MCF 10A (cell line): ENCODE results near the gene SUMF2. TPM values are rescaled to one million over a fixed set of nuclear protein-coding genes. Genes with fewer than 3 reads are reported as not detected.
"Not testable (repeated sequence)": the region's sequence is repeated elsewhere in the genome, so short reads cannot be mapped to it uniquely, and the experiment has no call there.

Experiments used
- Bru-seq: library from RNA; stranded (reverse); fragments of 400-500 nt; gene quantifications from one replicate; lab custom pipeline; 2021; lab: Mats Ljungman, UMichigan
- BruChase-seq, 2 experiments: library from RNA; stranded (reverse); fragments of 400-500 nt; gene quantifications; one replicate each; lab custom pipeline; 2021; lab: Mats Ljungman, UMichigan
- BruUV-seq: library from RNA; stranded (reverse); fragments of 400-500 nt; replicated peaks from 2 replicates; lab custom pipeline; 2021; lab: Mats Ljungman, UMichigan
- CTCF ChIA-PET: fragments of 300-600 bp; sonication (Branson Sonifier 250); formaldehyde crosslinking; extraction: SDS; loops from one replicate; lab custom pipeline; 2021; ENCODE audit warnings: antibody characterized with exemption, inconsistent platforms; lab: Yijun Ruan, JAX
- POLR2A ChIA-PET: fragments of 300-600, 350-650 bp; sonication (Branson Sonifier 250); formaldehyde crosslinking; extraction: SDS; loops from one replicate; lab custom pipeline; 2020; ENCODE audit warnings: antibody characterized with exemption, inconsistent platforms; lab: Yijun Ruan, JAX
- DNase-seq: peaks from one replicate; pipeline ENCODE4 v3.0.0-alpha.2; 2018; ENCODE audit not compliant: unreplicated experiment
- H3K27ac Mint-ChIP-seq: one replicate; pipeline ENCODE4 v1.8.0; 2022; ENCODE audit warnings: mild to moderate bottlenecking, low read depth, mixed read lengths; ENCODE audit not compliant: unreplicated experiment
- H3K27me3 Mint-ChIP-seq: one replicate; pipeline ENCODE4 v1.8.0; 2022; ENCODE audit warnings: mixed read lengths; ENCODE audit not compliant: insufficient read depth, unreplicated experiment
- H3K36me3 Mint-ChIP-seq: one replicate; pipeline ENCODE4 v1.8.0; 2022; ENCODE audit warnings: mild to moderate bottlenecking, moderate library complexity, mixed read lengths; ENCODE audit not compliant: insufficient read depth, unreplicated experiment
- H3K4me1 Mint-ChIP-seq: one replicate; pipeline ENCODE4 v1.8.0; 2022; ENCODE audit warnings: mixed read lengths; ENCODE audit not compliant: insufficient read depth, unreplicated experiment
- H3K4me3 Mint-ChIP-seq: one replicate; pipeline ENCODE4 v1.8.0; 2022; ENCODE audit warnings: mild to moderate bottlenecking, moderate library complexity, mixed read lengths; ENCODE audit not compliant: unreplicated experiment
- H3K9me3 Mint-ChIP-seq: one replicate; pipeline ENCODE4 v1.8.0; 2022; ENCODE audit warnings: mixed read lengths; ENCODE audit not compliant: unreplicated experiment
- intact Hi-C: fragments of 100-400 bp; cut with micrococcal nuclease; formaldehyde crosslinking; loops from 2 replicates; pipeline ENCODE4 v1.14.1; 2022
- long read RNA-seq: library from polyadenylated mRNA; stranded (forward); transcript quantifications from one replicate; pipeline ENCODE4 v2.0.0, GENCODE V29; 2022
- total RNA-seq: library from RNA; stranded (reverse); gene quantifications from 2 replicates; pipeline ENCODE4 v1.2.3, GENCODE V29; 2022
- TF ChIP-seq, protein P1 (sequence below): fragments of 200-600 bp; IDR thresholded peaks from one replicate; pipeline ENCODE4 v1.8.0; 2022; ENCODE audit warnings: antibody characterized with exemption, mild to moderate bottlenecking; ENCODE audit not compliant: unreplicated experiment

Gene SUMF2
- total RNA-seq: 142 and 159 TPM in 2 replicates
- Bru-seq, nascent RNA: percentile 73 among the genes with signal in this experiment
- BruChase-seq, experiment 1, labeled RNA remaining after a 6-hour chase: percentile 72 among the genes with signal in this experiment
- BruChase-seq, experiment 2, labeled RNA remaining after a 2-hour chase: percentile 67 among the genes with signal in this experiment
- long read RNA-seq, transcript SUMF2-208 (9 exons, 2,052 nt): major isoform, 213 of 310 reads
- long read RNA-seq, transcript SUMF2-204 (8 exons, 1,683 nt): minor isoform, 21 of 310 reads
- long read RNA-seq, transcript SUMF2-205 (10 exons, 1,171 nt): minor isoform, 8 of 310 reads
- long read RNA-seq, transcript SUMF2-207 (8 exons, 1,792 nt): minor isoform, 9 of 310 reads
- long read RNA-seq, partial matches to known transcripts: 9 of 310 reads
- long read RNA-seq, other reads (novel, unspliced or antisense): 31 of 310 reads

DNA sequence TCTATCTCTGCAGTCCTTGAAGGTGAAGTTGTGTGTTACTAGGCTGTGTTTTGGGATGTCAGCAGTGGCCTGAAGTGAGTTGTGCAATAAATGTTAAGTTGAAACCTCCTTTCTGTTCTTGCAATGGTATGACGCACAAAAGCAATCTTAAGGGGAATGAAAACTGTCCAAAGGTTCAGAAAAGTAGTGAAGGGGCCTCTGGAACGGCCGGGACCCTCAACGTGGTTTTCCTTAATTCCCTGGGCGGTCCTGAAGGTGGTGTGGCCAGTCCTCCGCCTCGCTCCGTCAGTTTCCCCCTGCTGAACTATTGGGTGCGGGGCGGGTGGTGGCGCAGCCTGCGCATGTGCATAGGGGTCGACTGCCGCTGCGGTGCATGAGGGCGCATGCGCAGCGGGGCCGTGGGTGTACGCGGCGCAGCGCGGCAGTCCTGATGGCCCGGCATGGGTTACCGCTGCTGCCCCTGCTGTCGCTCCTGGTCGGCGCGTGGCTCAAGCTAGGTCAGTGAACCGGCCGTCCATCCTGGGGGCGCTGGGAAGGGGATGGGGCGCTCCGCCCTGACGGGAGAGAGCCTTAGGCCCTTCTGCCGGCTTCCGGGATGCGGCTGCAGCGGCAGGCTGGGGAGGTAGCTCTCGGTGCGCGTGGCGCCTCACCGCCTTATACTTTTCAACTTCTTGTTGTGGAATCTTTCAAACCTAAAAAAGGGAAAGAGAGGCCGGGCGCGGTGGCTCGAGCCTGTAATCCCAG, at the start of gene SUMF2:
Gene SUMF2, plus strand, starts transcription at position 405 of the 744 bp plus-strand sequence. Its CDS starts 26 bp downstream, at position 431.
- DNase-seq: peak; percentile 90
- Mint-ChIP-seq H3K27ac (peak within 1 kb of the TSS; percentile 84), H3K9me3 (no peaks in the 10 kb centered on the region), H3K27me3 (no peaks in the 10 kb centered on the region), H3K4me3 (peak within 1 kb of the TSS; percentile 82), H3K4me1 (peaks cover 30% of the 10 kb centered on the region), H3K36me3 (peaks cover 82% of the 10 kb centered on the region)
- ChIA-PET POLR2A (interaction anchor here (0.7 to 9.3 kb wide), 15 partner anchors 8 to 490 kb away, joined by 3 to 116 read pairs (median 7); partner anchors contain the start of genes CCT6A, CHCHD2 and PSPH), CTCF (interaction anchor here (0.6 to 3.4 kb wide), 7 partner anchors 10 to 170 kb away, joined by 3 to 14 read pairs (median 3); partner anchors contain the start of gene PHKG1)
- no TSS peak for BruUV-seq
- TF ChIP-seq, protein P1, sequence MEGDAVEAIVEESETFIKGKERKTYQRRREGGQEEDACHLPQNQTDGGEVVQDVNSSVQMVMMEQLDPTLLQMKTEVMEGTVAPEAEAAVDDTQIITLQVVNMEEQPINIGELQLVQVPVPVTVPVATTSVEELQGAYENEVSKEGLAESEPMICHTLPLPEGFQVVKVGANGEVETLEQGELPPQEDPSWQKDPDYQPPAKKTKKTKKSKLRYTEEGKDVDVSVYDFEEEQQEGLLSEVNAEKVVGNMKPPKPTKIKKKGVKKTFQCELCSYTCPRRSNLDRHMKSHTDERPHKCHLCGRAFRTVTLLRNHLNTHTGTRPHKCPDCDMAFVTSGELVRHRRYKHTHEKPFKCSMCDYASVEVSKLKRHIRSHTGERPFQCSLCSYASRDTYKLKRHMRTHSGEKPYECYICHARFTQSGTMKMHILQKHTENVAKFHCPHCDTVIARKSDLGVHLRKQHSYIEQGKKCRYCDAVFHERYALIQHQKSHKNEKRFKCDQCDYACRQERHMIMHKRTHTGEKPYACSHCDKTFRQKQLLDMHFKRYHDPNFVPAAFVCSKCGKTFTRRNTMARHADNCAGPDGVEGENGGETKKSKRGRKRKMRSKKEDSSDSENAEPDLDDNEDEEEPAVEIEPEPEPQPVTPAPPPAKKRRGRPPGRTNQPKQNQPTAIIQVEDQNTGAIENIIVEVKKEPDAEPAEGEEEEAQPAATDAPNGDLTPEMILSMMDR: no peak
- intact Hi-C loops: loop anchor here (2.0 kb wide), 1 partner anchor 13 kb away; the partner anchor contains the start of genes CCT6A and PSPH

DNA sequence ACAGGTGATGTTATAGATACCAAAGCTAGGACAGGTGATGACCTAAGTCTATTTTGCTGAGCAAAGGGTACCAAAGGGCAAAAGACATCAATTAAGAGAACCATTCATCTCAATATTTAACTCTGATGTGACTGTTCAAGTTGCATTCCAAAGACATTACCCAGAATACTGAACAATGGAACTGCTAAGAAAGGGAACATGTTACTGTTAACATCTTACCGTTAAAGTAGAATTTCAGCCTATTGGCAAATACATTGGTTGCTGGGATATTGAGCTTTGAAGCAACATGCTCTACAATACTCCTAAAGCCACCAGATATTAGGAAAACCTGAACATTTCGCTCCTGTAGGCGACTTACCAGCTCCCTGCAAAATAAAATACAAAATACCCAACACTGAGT, 47.1 kb upstream of the SUMF2 start:
- DNase-seq, H3K4me3 Mint-ChIP-seq, BruUV-seq, H3K27me3 Mint-ChIP-seq, H3K27ac Mint-ChIP-seq, H3K4me1 Mint-ChIP-seq, intact Hi-C loops, H3K9me3 Mint-ChIP-seq: not testable (repeated sequence)
- ChIA-PET CTCF (interaction anchor here (0.6 to 1.8 kb wide), 3 partner anchors 34 to 376 kb away, joined by 4 to 5 read pairs (median 4); partner anchors contain the start of genes CCT6A and PSPH), POLR2A (interaction anchor here (1.2 kb wide), 1 partner anchor 10 kb away, joined by 3 read pairs; no protein-coding TSS in a partner anchor)
- H3K36me3 Mint-ChIP-seq: peaks cover 94% of the 10 kb centered on the region

DNA sequence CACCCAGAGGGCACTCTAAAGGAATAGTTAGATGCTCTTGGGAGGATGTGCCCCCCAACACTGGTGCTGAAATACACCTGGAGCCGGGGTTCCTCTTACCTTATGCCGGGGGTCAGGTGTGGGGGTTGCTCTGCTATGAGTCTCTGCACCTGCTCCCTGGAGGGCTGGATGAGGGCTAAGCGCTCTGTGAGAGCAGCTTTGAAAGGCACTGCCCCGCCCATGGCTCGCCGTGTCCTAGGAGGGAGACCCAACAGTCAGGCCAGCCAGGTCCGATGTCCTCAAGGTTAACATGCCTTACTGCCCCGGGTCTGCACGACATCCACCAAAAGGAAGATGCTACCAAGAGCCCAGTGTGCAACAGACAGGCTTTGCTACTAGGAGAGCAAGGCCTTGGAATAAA, 44.6 kb upstream of the SUMF2 start:
- Mint-ChIP-seq H3K9me3 (no peaks in the 10 kb centered on the region), H3K36me3 (peaks cover 81% of the 10 kb centered on the region), H3K4me3 (no peak overlapping the region), H3K4me1 (peaks cover 5% of the 10 kb centered on the region), H3K27me3 (no peaks in the 10 kb centered on the region), H3K27ac (no peak overlapping the region)
- BruUV-seq: no TSS peak
- CTCF ChIA-PET: interaction anchor here (1.4 kb wide), 1 partner anchor 13 kb away, joined by 3 read pairs; no protein-coding TSS in a partner anchor
- TF ChIP-seq, protein P1: no peak
- no peak for DNase-seq
- intact Hi-C loops: no loop called here
- POLR2A ChIA-PET: interaction anchor here (0.6 kb wide), 1 partner anchor 71 kb away, joined by 3 read pairs; no protein-coding TSS in a partner anchor

DNA sequence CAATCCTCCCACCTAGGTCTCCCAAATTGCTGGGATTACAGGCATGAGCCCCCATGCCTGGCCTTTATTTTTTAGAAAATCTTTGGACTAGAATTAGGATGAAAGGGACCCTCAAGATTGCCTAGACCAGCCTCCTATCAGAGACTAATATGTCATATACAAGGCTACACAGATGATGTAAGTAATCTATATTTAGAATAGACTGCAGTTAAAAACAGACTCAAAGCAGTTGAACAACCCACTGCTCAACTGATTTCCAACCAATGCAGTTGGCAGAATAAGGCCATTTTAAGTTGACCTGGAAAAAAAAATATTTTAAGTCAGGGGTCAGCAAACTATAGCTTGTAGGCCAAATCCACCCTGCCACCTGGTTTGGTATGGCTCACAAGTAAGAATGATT, 40.6 kb upstream of the SUMF2 start:
- Mint-ChIP-seq H3K27me3 (no peaks in the 10 kb centered on the region), H3K36me3 (peaks cover 81% of the 10 kb centered on the region), H3K9me3 (no peaks in the 10 kb centered on the region), H3K4me3 (no peak overlapping the region), H3K4me1 (peaks cover 6% of the 10 kb centered on the region), H3K27ac (no peak overlapping the region)
- intact Hi-C loops: no loop called here
- CTCF ChIA-PET: interaction anchor here (0.6 kb wide), 1 partner anchor 702 kb away, joined by 4 read pairs; no protein-coding TSS in a partner anchor
- TF ChIP-seq, protein P1: no peak
- POLR2A ChIA-PET: interaction anchor here (0.7 to 1.5 kb wide), 3 partner anchors 14 to 41 kb away, joined by 3 read pairs; partner anchors contain the start of gene SUMF2
- no peak for DNase-seq
- no TSS peak for BruUV-seq
